Parathyroid adenoma (tissue), 2 donors: ENCODE results near the gene SRRD.

Experiments
- H2AFZ ChIP-seq: fragments of 300-600 bp; sonication (generic); one replicate; pipeline ENCODE4 v1.7.0; 2017; ENCODE audit warnings: antibody characterized with exemption, mild to moderate bottlenecking
- H3K27ac ChIP-seq: fragments of 300-600 bp; sonication (generic); one replicate; pipeline ENCODE4 v1.7.0; 2017
- H3K27me3 ChIP-seq: fragments of 300-600 bp; sonication (generic); one replicate; pipeline ENCODE4 v1.7.0; 2017; ENCODE audit warnings: low read length; ENCODE audit not compliant: control insufficient read depth, insufficient read depth
- H3K36me3 ChIP-seq: fragments of 300-600 bp; sonication (generic); one replicate; pipeline ENCODE4 v1.7.0; 2017; ENCODE audit warnings: low read length; ENCODE audit not compliant: control insufficient read depth, insufficient read depth
- H3K4me1 ChIP-seq: fragments of 300-600 bp; sonication (generic); one replicate; pipeline ENCODE4 v1.7.0; 2017; ENCODE audit warnings: control low read depth
- H3K4me2 ChIP-seq: fragments of 300-600 bp; sonication (generic); one replicate; pipeline ENCODE4 v1.7.0; 2017; ENCODE audit warnings: low read length
- H3K4me3 ChIP-seq: fragments of 300-600 bp; sonication (generic); one replicate; pipeline ENCODE4 v1.7.0; 2017; ENCODE audit warnings: low read depth, low read length
- H3K79me2 ChIP-seq: fragments of 300-600 bp; sonication (generic); one replicate; pipeline ENCODE4 v1.7.0; 2017; ENCODE audit warnings: control low read depth
- H3K9ac ChIP-seq: fragments of 300-600 bp; sonication (generic); one replicate; pipeline ENCODE4 v1.7.0; 2017; ENCODE audit warnings: mild to moderate bottlenecking
- H3K9me3 ChIP-seq: fragments of 300-600 bp; sonication (generic); one replicate; pipeline ENCODE4 v1.7.0; 2017; ENCODE audit warnings: low read length; ENCODE audit not compliant: control insufficient read depth
- TF ChIP-seq, protein P1 (sequence below): fragments of 300-600 bp; sonication (generic); IDR thresholded peaks from one replicate; pipeline ENCODE4 v1.7.0; 2017; ENCODE audit warnings: antibody characterized with exemption, mild to moderate bottlenecking
- donor health status: primary hyperparathyroidism.

Gene SRRD

DNA sequence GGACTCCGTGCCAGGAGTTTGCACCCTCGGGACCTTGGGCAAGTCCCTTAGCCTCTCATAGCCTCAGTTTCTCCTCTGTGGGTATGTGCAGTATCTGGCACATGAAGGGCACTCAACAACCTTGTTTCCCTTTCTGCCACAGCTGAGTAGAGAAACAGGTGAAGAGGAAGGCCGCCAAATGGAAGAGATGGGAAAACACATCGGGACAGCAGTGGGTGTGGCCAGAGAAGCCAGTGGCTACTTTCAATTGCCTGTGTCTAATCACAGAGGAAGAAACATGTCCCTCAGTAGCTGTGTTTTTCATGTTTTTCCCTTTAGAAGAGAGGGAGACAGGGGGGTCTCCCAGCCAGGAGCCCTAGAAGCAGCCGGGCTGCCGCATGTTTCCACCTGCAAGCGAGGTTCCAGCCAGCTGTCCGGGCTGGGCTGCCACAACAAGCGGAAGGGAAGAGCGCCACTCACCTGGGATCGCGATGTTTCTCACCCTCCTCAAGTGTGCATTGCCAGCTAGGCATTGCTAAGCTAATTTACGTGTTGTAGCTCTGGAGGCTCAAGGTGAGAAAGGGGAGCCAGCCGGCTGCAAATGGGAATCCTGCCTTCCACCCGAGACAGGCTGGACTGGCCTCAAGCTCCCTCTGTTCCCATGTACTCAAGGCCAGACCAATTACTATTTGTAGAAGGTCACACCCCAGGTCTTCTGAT is 38.0 kb upstream of the SRRD start:
- H3K79me2 ChIP-seq = no peaks in the 10 kb centered on the region
- H3K4me3 ChIP-seq = no peak overlapping the region
- H3K27me3 ChIP-seq = no peaks in the 10 kb centered on the region
- H3K4me1 ChIP-seq = no peaks in the 10 kb centered on the region
- no peaks in the 10 kb centered on the region for H3K36me3 ChIP-seq
- TF ChIP-seq, protein P1, sequence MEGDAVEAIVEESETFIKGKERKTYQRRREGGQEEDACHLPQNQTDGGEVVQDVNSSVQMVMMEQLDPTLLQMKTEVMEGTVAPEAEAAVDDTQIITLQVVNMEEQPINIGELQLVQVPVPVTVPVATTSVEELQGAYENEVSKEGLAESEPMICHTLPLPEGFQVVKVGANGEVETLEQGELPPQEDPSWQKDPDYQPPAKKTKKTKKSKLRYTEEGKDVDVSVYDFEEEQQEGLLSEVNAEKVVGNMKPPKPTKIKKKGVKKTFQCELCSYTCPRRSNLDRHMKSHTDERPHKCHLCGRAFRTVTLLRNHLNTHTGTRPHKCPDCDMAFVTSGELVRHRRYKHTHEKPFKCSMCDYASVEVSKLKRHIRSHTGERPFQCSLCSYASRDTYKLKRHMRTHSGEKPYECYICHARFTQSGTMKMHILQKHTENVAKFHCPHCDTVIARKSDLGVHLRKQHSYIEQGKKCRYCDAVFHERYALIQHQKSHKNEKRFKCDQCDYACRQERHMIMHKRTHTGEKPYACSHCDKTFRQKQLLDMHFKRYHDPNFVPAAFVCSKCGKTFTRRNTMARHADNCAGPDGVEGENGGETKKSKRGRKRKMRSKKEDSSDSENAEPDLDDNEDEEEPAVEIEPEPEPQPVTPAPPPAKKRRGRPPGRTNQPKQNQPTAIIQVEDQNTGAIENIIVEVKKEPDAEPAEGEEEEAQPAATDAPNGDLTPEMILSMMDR = no peak
- H3K9ac ChIP-seq = no peak overlapping the region
- no peaks in the 10 kb centered on the region for H3K9me3 ChIP-seq
- no peak overlapping the region for H2AFZ ChIP-seq
- H3K4me2 ChIP-seq = no peak overlapping the region
- H3K27ac ChIP-seq = no peak overlapping the region

DNA sequence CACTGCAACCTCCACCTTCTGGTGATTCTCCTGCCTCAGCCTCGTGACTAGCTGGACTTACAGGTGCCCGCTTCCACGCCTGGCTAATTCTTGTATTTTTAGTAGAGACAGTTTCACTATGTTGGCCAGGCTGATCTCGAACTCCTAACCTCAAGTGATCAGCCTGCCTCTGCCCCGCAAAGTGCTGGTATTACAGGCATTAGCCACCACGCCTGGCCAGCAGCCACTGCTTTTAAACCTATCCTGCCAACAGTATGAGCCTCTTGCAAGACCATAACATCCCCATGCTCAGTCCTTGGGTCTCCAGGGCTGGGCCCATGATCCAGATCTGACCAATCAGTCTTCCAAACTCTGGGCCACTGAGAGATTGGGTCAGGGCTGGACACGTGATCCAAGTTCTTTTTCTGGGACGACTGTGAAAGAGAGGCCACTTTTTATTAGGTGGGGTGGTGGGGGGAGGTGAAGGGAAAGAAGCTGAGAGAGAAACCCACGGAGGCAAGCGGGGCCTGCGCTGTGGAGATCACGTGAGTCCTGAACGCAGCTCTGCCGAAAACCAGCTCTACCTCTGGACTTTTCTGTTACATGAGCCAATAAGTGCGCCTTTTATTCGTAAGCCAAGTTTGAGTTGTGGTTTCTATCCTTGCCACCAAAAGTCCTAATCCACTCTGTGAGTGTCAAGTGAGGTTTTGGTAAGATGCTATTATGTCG is 36.7 kb upstream of the SRRD start:
- Histone ChIP-seq H3K36me3 (no peaks in the 10 kb centered on the region), H3K27me3 (no peaks in the 10 kb centered on the region), H3K79me2 (no peaks in the 10 kb centered on the region), H3K4me3 (no peak overlapping the region), H3K4me1 (no peaks in the 10 kb centered on the region), H3K27ac (no peak overlapping the region), H3K9ac (no peak overlapping the region), H3K9me3 (no peaks in the 10 kb centered on the region), H3K4me2 (no peak overlapping the region), H2AFZ (no peak overlapping the region)
- TF ChIP-seq, protein P1 = no peak

DNA sequence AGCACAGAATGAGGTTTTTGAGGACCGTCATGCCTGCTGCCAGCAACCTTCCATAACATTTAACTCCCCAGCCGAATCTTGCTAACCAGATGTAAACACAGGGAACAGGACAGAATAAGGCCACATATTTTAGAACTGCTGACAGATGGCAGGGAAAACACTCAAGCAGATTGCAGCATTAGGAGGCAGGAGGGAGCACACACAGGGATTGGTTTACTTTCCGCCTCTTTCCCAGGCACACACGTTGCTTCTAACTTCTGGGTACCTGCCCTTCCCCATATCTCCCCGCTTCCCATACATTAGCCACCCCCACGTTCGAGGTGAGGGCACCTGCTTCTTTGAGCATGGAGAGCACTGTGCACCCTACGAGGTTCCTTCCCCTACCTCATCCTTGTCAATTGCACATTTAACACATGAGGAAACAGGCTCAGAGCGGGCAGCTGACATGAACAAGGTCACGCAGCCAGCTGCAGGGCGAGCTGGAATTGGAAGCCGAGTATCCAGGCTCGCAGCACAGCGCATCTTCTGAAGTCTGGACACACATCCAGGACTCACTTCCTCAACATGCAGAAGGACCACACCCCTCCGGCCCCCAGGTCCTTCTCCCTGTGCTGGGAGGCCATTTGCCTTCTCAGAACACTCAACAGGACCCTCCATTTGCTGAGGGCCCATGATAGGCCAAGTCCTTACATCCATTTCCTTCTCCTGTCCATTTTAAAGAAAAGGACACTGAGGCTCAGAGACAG is 35.9 kb upstream of the SRRD start:
- H3K9me3 ChIP-seq = no peaks in the 10 kb centered on the region
- no peaks in the 10 kb centered on the region for H3K36me3 ChIP-seq
- H3K27ac ChIP-seq = no peak overlapping the region
- H2AFZ ChIP-seq = no peak overlapping the region
- no peak overlapping the region for H3K4me2 ChIP-seq
- no peaks in the 10 kb centered on the region for H3K27me3 ChIP-seq
- no peak overlapping the region for H3K9ac ChIP-seq
- H3K4me3 ChIP-seq = no peak overlapping the region
- no peaks in the 10 kb centered on the region for H3K4me1 ChIP-seq
- H3K79me2 ChIP-seq = no peaks in the 10 kb centered on the region
- TF ChIP-seq, protein P1 = no peak

DNA sequence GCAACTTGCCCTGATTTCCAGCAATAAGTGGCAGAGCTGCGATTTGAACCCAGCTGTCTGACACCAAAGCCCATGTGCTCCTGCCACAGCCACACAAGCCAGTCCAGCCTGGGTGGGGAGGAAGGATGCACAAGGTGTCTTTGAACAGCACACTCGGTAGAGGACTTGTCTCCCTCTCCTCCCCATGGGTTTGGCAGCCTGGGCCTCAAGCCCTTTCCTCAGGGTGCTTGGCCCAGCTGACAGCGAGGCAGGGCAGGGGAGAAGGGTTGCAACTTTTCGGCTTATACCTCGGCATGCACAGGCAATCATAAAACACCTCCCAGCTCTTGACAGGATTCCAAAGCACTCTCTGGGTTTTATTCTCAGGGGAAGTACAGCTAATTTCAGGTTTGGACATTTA is 35.3 kb upstream of the SRRD start:
- Histone ChIP-seq H3K9ac (no peak overlapping the region), H3K27ac (no peak overlapping the region), H3K4me3 (no peak overlapping the region), H2AFZ (no peak overlapping the region), H3K79me2 (no peaks in the 10 kb centered on the region), H3K27me3 (no peaks in the 10 kb centered on the region), H3K4me2 (no peak overlapping the region), H3K9me3 (no peaks in the 10 kb centered on the region), H3K36me3 (no peaks in the 10 kb centered on the region), H3K4me1 (no peaks in the 10 kb centered on the region)
- TF ChIP-seq, protein P1 = no peak
